ENCODE results near the gene ATP8B3.

DNA sequence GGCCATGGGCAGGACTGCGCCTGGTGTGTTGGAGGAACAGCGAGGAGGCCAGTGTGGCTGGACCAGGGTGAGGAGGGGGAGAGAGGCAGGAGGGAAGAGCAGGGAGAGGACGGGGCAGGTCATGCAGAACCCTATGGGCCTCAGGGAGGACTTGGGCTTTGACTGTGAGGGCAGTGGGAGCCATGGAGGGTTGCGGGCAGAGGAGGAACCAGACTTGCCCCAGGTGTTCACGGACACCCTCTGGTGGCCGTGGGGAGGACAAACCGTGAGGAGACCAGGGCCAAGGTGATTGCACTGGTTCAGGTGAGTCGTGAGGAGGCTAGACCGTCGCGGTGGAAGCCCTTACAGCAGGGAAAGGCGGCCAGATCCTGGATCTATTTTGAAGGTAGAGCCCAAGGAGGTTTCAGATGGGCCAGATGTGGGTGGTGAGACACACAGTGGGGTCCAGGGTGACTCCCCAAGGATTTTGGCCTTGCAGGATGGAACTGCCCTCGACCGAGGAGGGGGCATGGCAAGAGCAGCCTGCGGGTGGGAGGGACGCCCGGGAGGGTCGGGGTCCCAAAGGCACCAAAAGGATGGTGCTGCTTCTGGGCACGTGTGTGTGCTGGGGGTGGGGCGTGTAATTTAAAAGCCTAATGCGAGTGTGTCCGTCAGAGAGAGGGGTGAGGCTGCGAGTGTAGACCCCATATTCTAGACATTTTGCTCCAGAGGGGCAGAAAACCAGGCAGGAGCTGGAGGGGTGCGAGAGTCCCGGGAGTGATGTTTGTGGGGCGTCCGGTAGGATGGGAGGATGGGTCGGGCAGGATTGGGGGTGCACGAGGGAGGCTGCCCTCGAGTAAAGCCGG lies 39.0 kb upstream of the ATP8B3 start:
- TF ChIP-seq, protein P1, sequence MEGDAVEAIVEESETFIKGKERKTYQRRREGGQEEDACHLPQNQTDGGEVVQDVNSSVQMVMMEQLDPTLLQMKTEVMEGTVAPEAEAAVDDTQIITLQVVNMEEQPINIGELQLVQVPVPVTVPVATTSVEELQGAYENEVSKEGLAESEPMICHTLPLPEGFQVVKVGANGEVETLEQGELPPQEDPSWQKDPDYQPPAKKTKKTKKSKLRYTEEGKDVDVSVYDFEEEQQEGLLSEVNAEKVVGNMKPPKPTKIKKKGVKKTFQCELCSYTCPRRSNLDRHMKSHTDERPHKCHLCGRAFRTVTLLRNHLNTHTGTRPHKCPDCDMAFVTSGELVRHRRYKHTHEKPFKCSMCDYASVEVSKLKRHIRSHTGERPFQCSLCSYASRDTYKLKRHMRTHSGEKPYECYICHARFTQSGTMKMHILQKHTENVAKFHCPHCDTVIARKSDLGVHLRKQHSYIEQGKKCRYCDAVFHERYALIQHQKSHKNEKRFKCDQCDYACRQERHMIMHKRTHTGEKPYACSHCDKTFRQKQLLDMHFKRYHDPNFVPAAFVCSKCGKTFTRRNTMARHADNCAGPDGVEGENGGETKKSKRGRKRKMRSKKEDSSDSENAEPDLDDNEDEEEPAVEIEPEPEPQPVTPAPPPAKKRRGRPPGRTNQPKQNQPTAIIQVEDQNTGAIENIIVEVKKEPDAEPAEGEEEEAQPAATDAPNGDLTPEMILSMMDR (IDR thresholded peaks at IDR 0.05): no peak
- no peak for TF ChIP-seq POLR2A (IDR thresholded peaks at IDR 0.05)

All from Peyer's patch (tissue), 4 donors.